Left ventricle myocardium inferior (tissue), 1 donor: ENCODE results near the gene HOTAIR. TPM values are rescaled to one million over a fixed set of nuclear protein-coding genes. Genes with fewer than 3 reads are reported as not detected.

ENCODE experiments used
- DNase-seq: peaks from one replicate; pipeline ENCODE4 v3.0.0-alpha.2; 2020
- H3K27ac ChIP-seq: fragments of 200-600 bp; replicated peaks from 2 replicates; pipeline ENCODE4 v1.8.0; 2021
- H3K27me3 ChIP-seq: fragments of 200-600 bp; 2 replicates; pipeline ENCODE4 v1.8.0; 2021; ENCODE audit warnings: low read depth
- H3K36me3 ChIP-seq: fragments of 200-600 bp; 2 replicates; pipeline ENCODE4 v1.8.0; 2021
- H3K4me1 ChIP-seq: fragments of 200-600 bp; 2 replicates; pipeline ENCODE4 v1.8.0; 2021
- H3K4me3 ChIP-seq: fragments of 200-600 bp; 2 replicates; pipeline ENCODE4 v1.8.0; 2021; ENCODE audit warnings: mild to moderate bottlenecking, moderate library complexity
- H3K9me3 ChIP-seq: fragments of 200-600 bp; replicated peaks from 2 replicates; pipeline ENCODE4 v1.8.0; 2021
- CTCF ChIP-seq: fragments of 200-600 bp; IDR thresholded peaks from 2 replicates; pipeline ENCODE4 v1.8.0; 2021; ENCODE audit warnings: antibody characterized with exemption, mild to moderate bottlenecking, borderline replicate concordance
- intact Hi-C: fragments of 100-400 bp; cut with micrococcal nuclease; formaldehyde crosslinking; loops from one replicate; pipeline ENCODE4 v1.11.0; 2022
- total RNA-seq: library from RNA; stranded (reverse); fragmentation: NEBNext Ultra II Directional; extraction: Animal tissue kit (Norgen Biotek cat#: 25700); gene quantifications from one replicate; pipeline ENCODE4 v1.2.1, GENCODE V29; 2021
- donor health status: DM: no; HTN: yes; CAD: no; lungs with severe emphysema.

The HOTAIR gene
- total RNA-seq, 1 donor from 2014 or later = not detected

GRCh38 chr12:53937596-53938325, 37.0 kb downstream of the HOTAIR start:
- no peak overlapping the region for H3K4me3 ChIP-seq
- H3K36me3 ChIP-seq = no peaks in the 10 kb centered on the region
- H3K9me3 ChIP-seq = no peaks in the 10 kb centered on the region
- no peak overlapping the region for H3K27ac ChIP-seq
- TF ChIP-seq CTCF = no peak
- H3K4me1 ChIP-seq = peaks cover 20% of the 10 kb centered on the region
- intact Hi-C loops = no loop called here
- DNase-seq = no peak
- H3K27me3 ChIP-seq = peaks cover 100% of the 10 kb centered on the region

- Histone ChIP-seq H3K4me3 (no peak overlapping the region), H3K27me3 (peaks cover 100% of the 10 kb centered on the region), H3K9me3 (no peaks in the 10 kb centered on the region), H3K36me3 (no peaks in the 10 kb centered on the region), H3K27ac (no peak overlapping the region), H3K4me1 (peaks cover 20% of the 10 kb centered on the region)
- no peak for TF ChIP-seq CTCF
- intact Hi-C loops = no loop called here
- no peak for DNase-seq
Measured at GRCh38 chr12:53937099-53937498, 37.7 kb downstream of the HOTAIR start.

- peak overlapping the region; percentile 31 for H3K4me3 ChIP-seq
- DNase-seq = no peak
- no peak for TF ChIP-seq CTCF
Measured at GRCh38 chr12:53935383-53936341, 39.1 kb downstream of the HOTAIR start.

GRCh38 chr12:53932915-53933314, 41.8 kb downstream of the HOTAIR start:
- no peak for TF ChIP-seq CTCF
- no peaks in the 10 kb centered on the region for H3K9me3 ChIP-seq
- H3K36me3 ChIP-seq = no peaks in the 10 kb centered on the region
- peaks cover 10% of the 10 kb centered on the region for H3K4me1 ChIP-seq
- H3K27me3 ChIP-seq = peaks cover 100% of the 10 kb centered on the region
- H3K27ac ChIP-seq = no peak overlapping the region
- no peak for DNase-seq
- no peak overlapping the region for H3K4me3 ChIP-seq
- intact Hi-C loops = no loop called here

More at GRCh38 chr12:53935383-53936341, 39.1 kb downstream of the HOTAIR start:
- Histone ChIP-seq H3K27me3 (peaks cover 100% of the 10 kb centered on the region), H3K36me3 (no peaks in the 10 kb centered on the region), H3K4me1 (peaks cover 20% of the 10 kb centered on the region), H3K9me3 (no peaks in the 10 kb centered on the region), H3K27ac (no peak overlapping the region)
- intact Hi-C loops = no loop called here

- peaks cover 100% of the 10 kb centered on the region for H3K27me3 ChIP-seq
- no peak for TF ChIP-seq CTCF
- peaks cover 10% of the 10 kb centered on the region for H3K4me1 ChIP-seq
- intact Hi-C loops = no loop called here
- H3K36me3 ChIP-seq = no peaks in the 10 kb centered on the region
- H3K4me3 ChIP-seq = no peak overlapping the region
- no peaks in the 10 kb centered on the region for H3K9me3 ChIP-seq
- no peak for DNase-seq
- no peak overlapping the region for H3K27ac ChIP-seq
Measured at GRCh38 chr12:53931844-53932581, 42.7 kb downstream of the HOTAIR start.
